GM12878 (cell line): ENCODE measurements around the gene ZBTB44. TPM values are rescaled to one million over a fixed set of nuclear protein-coding genes. Genes with fewer than 3 reads are reported as not detected.

Experiments used
- ATAC-seq: fragments of 200-7000 bp; cut with Tn5 transposase; 3 replicates; pipeline ENCODE4 v1.9.1; 2020; ENCODE audit warnings: mild to moderate bottlenecking, moderate library complexity
- BruUV-seq: library from RNA; stranded (reverse); fragments of 400-500 nt; replicated peaks from 2 replicates; lab custom pipeline; 2021; lab: Mats Ljungman, UMichigan
- CTCF ChIA-PET: fragments of 300-600 bp; sonication (Branson Sonifier 250); formaldehyde crosslinking; extraction: SDS; loops from one replicate; lab custom pipeline; 2021; ENCODE audit warnings: inconsistent platforms; lab: Yijun Ruan, JAX
- POLR2A ChIA-PET: fragments of 350-600 bp; formaldehyde crosslinking; extraction: SDS; loops from one replicate; lab custom pipeline; 2021; ENCODE audit warnings: inconsistent platforms; lab: Charles Lee
- RAD21 ChIA-PET: fragments of 300-600 bp; sonication (Branson Sonifier 250); formaldehyde crosslinking; loops from one replicate; lab custom pipeline; 2023; ENCODE audit warnings: antibody characterized with exemption; ENCODE audit not compliant: unreplicated experiment; lab: Charles Lee
- SMC1A ChIA-PET: fragments of 300-600 bp; sonication (Branson Sonifier 250); formaldehyde crosslinking; loops from one replicate; lab custom pipeline; 2023; ENCODE audit not compliant: unreplicated experiment, uncharacterized antibody; lab: Charles Lee
- DNase-seq: peaks from one replicate; pipeline ENCODE4 v3.0.0-alpha.2; 2011; ENCODE audit warnings: low read depth, low spot score
- FAIRE-seq: peaks from 3 replicates; lab custom pipeline; 2011; peaks lifted over from hg19 to GRCh38; lab: Jason Lieb, UNC
- H2AFZ ChIP-seq: 2 replicates; pipeline ENCODE4 v1.6.0; 2011; ENCODE audit warnings: low read depth, low read length, control low read depth; ENCODE audit not compliant: control insufficient read depth
- H3K27ac ChIP-seq: 2 replicates; pipeline ENCODE4 v1.5.1; 2011; ENCODE audit warnings: control low read depth; ENCODE audit not compliant: control insufficient read depth, insufficient read depth
- H3K27me3 ChIP-seq, 2 experiments: replicated peaks in 1 of 2; 2 replicates each; pipeline versions ENCODE4 v1.6.0 to v1.6.1; 2011; ENCODE audit warnings: low read length in 1 of 2; ENCODE audit not compliant: control insufficient read depth in 2 of 2, insufficient read depth in 2 of 2
- H3K36me3 ChIP-seq, 2 experiments: 2 replicates each; pipeline ENCODE4 v1.5.1; 2011; ENCODE audit warnings: low read length in 1 of 2; ENCODE audit not compliant: control insufficient read depth in 2 of 2, insufficient read depth in 2 of 2
- H3K4me1 ChIP-seq: 2 replicates; pipeline ENCODE4 v1.6.1; 2011; ENCODE audit warnings: mild to moderate bottlenecking, low read length, moderate library complexity, mixed read lengths; ENCODE audit not compliant: control insufficient read depth, insufficient read depth
- H3K4me2 ChIP-seq: 2 replicates; pipeline ENCODE4 v1.6.0; 2011; ENCODE audit warnings: control low read depth; ENCODE audit not compliant: control insufficient read depth, insufficient read depth
- H3K4me3 ChIP-seq: fragments of 200-600 bp; sonication (generic); 2 replicates; pipeline ENCODE4 v1.5.1; 2016
- H3K79me2 ChIP-seq: 2 replicates; pipeline ENCODE4 v1.6.0; 2011; ENCODE audit warnings: low read length; ENCODE audit not compliant: control insufficient read depth, insufficient read depth
- H3K9ac ChIP-seq: 2 replicates; pipeline ENCODE4 v1.8.0; 2011; ENCODE audit warnings: low read length, control low read depth, mixed read lengths; ENCODE audit not compliant: control insufficient read depth, insufficient read depth
- H3K9me3 ChIP-seq: replicated peaks from 3 replicates; pipeline ENCODE4 v1.5.1; 2011; ENCODE audit warnings: mild to moderate bottlenecking, low read length; ENCODE audit not compliant: control insufficient read depth, insufficient read depth
- H4K20me1 ChIP-seq: 2 replicates; pipeline ENCODE4 v1.6.0; 2011; ENCODE audit not compliant: control insufficient read depth, insufficient read depth
- ATF7 ChIP-seq: fragments of 450-650 bp; IDR thresholded peaks from 2 replicates; pipeline ENCODE4 v1.6.1; 2016; ENCODE audit warnings: low read depth, mild to moderate bottlenecking
- CHD1 ChIP-seq: IDR thresholded peaks from 2 replicates; pipeline ENCODE4 v1.6.1; 2012; ENCODE audit warnings: low read depth, low read length, improper control_type of control experiment
- EED ChIP-seq: sonication (generic); IDR thresholded peaks from 2 replicates; pipeline ENCODE4 v1.6.1; 2016; ENCODE audit warnings: antibody characterized with exemption, low read depth
- EP300 ChIP-seq, 2 experiments: fragments of 150-350 bp in 1 of 2; IDR thresholded peaks; 2 replicates each; pipeline ENCODE4 v1.6.1; 2011 to 2012; ENCODE audit warnings: low read depth in 2 of 2, low read length in 2 of 2, borderline replicate concordance in 1 of 2, improper control_type of control experiment in 1 of 2, inconsistent platforms in 1 of 2; ENCODE audit not compliant: control insufficient read depth in 1 of 2
- HCFC1 ChIP-seq: fragments of 150-350 bp; IDR thresholded peaks from 2 replicates; pipeline ENCODE4 v1.6.1; 2014; ENCODE audit warnings: low read length
- IKZF1 ChIP-seq: fragments of 450-650 bp; conservative IDR thresholded peaks from 2 replicates; pipeline ENCODE4 v1.6.1; 2017; ENCODE audit warnings: antibody characterized with exemption, mild to moderate bottlenecking
- IKZF2 ChIP-seq, 2 experiments: fragments of 450-650 bp; IDR thresholded peaks; 2 replicates each; pipeline ENCODE4 v1.6.1; 2017; ENCODE audit warnings: mild to moderate bottlenecking in 2 of 2, moderate library complexity in 2 of 2
- IRF4 ChIP-seq: IDR thresholded peaks from 2 replicates; pipeline ENCODE4 v1.6.1; 2011; ENCODE audit warnings: low read depth, low read length
- JUNB ChIP-seq: IDR thresholded peaks from 2 replicates; pipeline ENCODE4 v1.6.1; 2016; ENCODE audit warnings: antibody characterized with exemption, mild to moderate bottlenecking
- JUND ChIP-seq: IDR thresholded peaks from 2 replicates; pipeline ENCODE4 v1.6.1; 2012; ENCODE audit warnings: low read depth, mild to moderate bottlenecking, low read length, improper control_type of control experiment, moderate library complexity
- PAX8 ChIP-seq: fragments of 450-650 bp; IDR thresholded peaks from 2 replicates; pipeline ENCODE4 v1.6.1; 2017; ENCODE audit warnings: mild to moderate bottlenecking, moderate library complexity
- RUNX3 ChIP-seq: IDR thresholded peaks from 2 replicates; pipeline ENCODE4 v1.6.1; 2012; ENCODE audit warnings: low read length, inconsistent platforms
- SPI1 ChIP-seq: IDR thresholded peaks from 2 replicates; pipeline ENCODE4 v1.6.1; 2011; ENCODE audit warnings: low read depth, mild to moderate bottlenecking, low read length, moderate library complexity, borderline replicate concordance; ENCODE audit not compliant: insufficient read depth
- YBX1 ChIP-seq: fragments of 450-650 bp; IDR thresholded peaks from 2 replicates; pipeline ENCODE4 v1.6.1; 2016; ENCODE audit warnings: antibody characterized with exemption
- ZNF217 ChIP-seq: fragments of 450-650 bp; IDR thresholded peaks from 2 replicates; pipeline ENCODE4 v1.6.1; 2017; ENCODE audit warnings: antibody characterized with exemption, mild to moderate bottlenecking
- WGBS: methylation state at CpG from one replicate; pipeline ENCODE4 v1.1.6; 2016; ENCODE audit warnings: low lambda C conversion rate; ENCODE audit not compliant: insufficient replicate concordance, insufficient coverage; ENCODE audit errors: missing lambda C conversion rate; 5-methylcytosine and 5-hydroxymethylcytosine counted together
- in situ Hi-C: fragments of 300-500 bp; cut with MboI; formaldehyde crosslinking; loops from 9 replicates; pipeline ENCODE4 v1.14.3; 2018; ENCODE audit warnings: mixed read lengths
- intact Hi-C: fragments of 100-400 bp; cut with micrococcal nuclease; formaldehyde crosslinking; loops from one replicate; pipeline ENCODE4 v1.14.2; 2022; ENCODE audit not compliant: unreplicated experiment
- polyA plus RNA-seq, 11 experiments: library from polyadenylated mRNA; depleted of rRNA in 4 of 11; unstranded in 6 of 11; stranded (reverse) in 5 of 11; fragments of >200 nt; fragmentation: Nextera tagmentation in 4 of 11; fragmentation: Illumina TruSeq in 1 of 11; extraction: Ambion mirVana in 4 of 11; extraction: Trizol in 1 of 11; gene quantifications; 1 replicate in 1 of 11; 2 replicates in 10 of 11; pipeline versions ENCODE4 v1.2.1 to v1.2.3, GENCODE V29; 2011 to 2016; ENCODE audit warnings: inconsistent platforms in 2 of 11, missing spikeins in 2 of 11, low read depth in 1 of 11
- total RNA-seq, 4 experiments: library from RNA; depleted of rRNA in 3 of 4; stranded (reverse); fragments of >200 nt in 3 of 4; fragmentation: Illumina TruSeq in 1 of 4; extraction: Trizol in 1 of 4; gene quantifications; 2 replicates each; pipeline versions ENCODE4 v1.2.1 to v1.2.3, GENCODE V29; 2013 to 2021
- TF ChIP-seq, protein P1 (sequence below): IDR thresholded peaks from 2 replicates; pipeline ENCODE4 v1.6.1; 2012; ENCODE audit warnings: low read depth, low read length, improper control_type of control experiment
- TF ChIP-seq, protein P2 (sequence below): fragments of 450-650 bp; IDR thresholded peaks from 2 replicates; pipeline ENCODE4 v1.6.1; 2016; ENCODE audit warnings: mild to moderate bottlenecking
- TF ChIP-seq, protein P3 (sequence below): fragments of 450-650 bp; IDR thresholded peaks from 2 replicates; pipeline ENCODE4 v1.6.1; 2017; ENCODE audit warnings: mild to moderate bottlenecking
- TF ChIP-seq, protein P4 (sequence below): fragments of 450-650 bp; IDR thresholded peaks from 2 replicates; pipeline ENCODE4 v1.6.1; 2017; ENCODE audit warnings: low read depth, mild to moderate bottlenecking, moderate library complexity

ZBTB44 gene
- total and polyA plus RNA-seq, 10 of the 15 experiments (the other 5 are each of a cell fraction or from before 2014, with no cell fraction given): 2.8 to 38.2 (median 12.2) TPM

DNA sequence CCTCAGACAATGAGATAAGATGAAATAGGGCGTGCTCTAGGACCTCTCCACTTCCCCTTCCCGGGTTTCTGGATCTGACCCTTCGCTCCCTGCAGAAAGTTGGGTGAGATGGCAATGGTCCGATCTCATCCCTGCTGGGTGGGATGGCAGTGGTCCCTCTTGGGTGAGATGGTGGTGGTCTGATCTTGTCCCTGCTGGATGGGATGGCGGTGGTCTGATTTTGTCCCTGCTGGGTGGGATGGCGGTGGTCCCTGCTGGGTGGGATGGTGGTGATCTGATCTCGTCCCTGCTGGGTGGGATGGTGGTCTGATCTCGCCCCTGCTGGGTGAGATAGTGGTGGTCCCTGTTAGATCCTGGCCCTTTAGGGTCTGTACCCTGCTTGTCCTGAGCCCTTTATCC, 133.8 kb downstream of the ZBTB44 start (continued):
- TF ChIP-seq YBX1 (no peak), RUNX3 (no peak), HCFC1 (no peak)

DNA sequence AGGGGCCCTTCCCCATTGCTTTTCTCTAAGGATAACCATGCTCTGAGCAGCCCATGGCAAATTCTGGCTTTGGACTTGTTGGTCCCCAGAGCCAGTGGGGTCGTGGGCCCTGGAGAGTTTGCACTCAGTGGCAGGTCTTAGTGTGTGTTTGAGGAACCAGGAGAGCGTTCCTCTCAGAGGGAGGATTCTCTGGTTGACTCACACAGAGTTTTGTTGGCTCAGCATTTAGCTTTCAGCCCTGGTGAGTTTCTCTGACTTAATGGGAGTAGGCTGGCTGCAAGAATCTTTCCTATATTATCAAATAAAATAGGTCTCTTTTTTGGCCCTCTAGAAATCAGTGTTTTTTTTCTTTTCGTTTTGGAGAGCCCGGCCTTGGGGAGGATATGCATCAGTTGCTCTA, 134.2 kb downstream of the ZBTB44 start:
- Histone ChIP-seq H2AFZ (no peak overlapping the region), H3K9me3 (no peaks in the 10 kb centered on the region), H4K20me1 (no peaks in the 10 kb centered on the region), H3K4me1 (peaks cover 35% of the 10 kb centered on the region), H3K79me2 (no peaks in the 10 kb centered on the region), H3K27me3 (no peaks in the 10 kb centered on the region), H3K36me3 (no peaks in the 10 kb centered on the region), H3K27ac (no peak overlapping the region), H3K9ac (no peak overlapping the region), H3K4me3 (no peak overlapping the region), H3K4me2 (peak overlapping the region; percentile 69)
- no TSS peak for BruUV-seq
- ATAC-seq (peak; percentile 66), FAIRE-seq (no peak), DNase-seq (no peak)
- in situ Hi-C loops: no loop called here
- CTCF ChIA-PET: no interaction called here
- intact Hi-C loops: loop anchor here (5.0 kb wide), 1 partner anchor 33 kb away; no protein-coding TSS in a partner anchor
- POLR2A ChIA-PET: interaction anchor here (0.6 to 1.1 kb wide), 2 partner anchors 20 to 219 kb away, joined by 3 read pairs; no protein-coding TSS in a partner anchor
- RAD21 ChIA-PET: interaction anchor here (2.4 kb wide), 1 partner anchor 29 kb away, joined by 17 read pairs; no protein-coding TSS in a partner anchor
- SMC1A ChIA-PET: interaction anchor here (1.1 to 5.2 kb wide), 4 partner anchors 12 to 150 kb away, joined by 3 to 37 read pairs (median 4); no protein-coding TSS in a partner anchor
- 2% methylated on average over 4 of the region's 4 CpGs for WGBS
- TF ChIP-seq, protein P1, sequence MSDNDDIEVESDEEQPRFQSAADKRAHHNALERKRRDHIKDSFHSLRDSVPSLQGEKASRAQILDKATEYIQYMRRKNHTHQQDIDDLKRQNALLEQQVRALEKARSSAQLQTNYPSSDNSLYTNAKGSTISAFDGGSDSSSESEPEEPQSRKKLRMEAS: no peak
- TF ChIP-seq, protein P2, sequence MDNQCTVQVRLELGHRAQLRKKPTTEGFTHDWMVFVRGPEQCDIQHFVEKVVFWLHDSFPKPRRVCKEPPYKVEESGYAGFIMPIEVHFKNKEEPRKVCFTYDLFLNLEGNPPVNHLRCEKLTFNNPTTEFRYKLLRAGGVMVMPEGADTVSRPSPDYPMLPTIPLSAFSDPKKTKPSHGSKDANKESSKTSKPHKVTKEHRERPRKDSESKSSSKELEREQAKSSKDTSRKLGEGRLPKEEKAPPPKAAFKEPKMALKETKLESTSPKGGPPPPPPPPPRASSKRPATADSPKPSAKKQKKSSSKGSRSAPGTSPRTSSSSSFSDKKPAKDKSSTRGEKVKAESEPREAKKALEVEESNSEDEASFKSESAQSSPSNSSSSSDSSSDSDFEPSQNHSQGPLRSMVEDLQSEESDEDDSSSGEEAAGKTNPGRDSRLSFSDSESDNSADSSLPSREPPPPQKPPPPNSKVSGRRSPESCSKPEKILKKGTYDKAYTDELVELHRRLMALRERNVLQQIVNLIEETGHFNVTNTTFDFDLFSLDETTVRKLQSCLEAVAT: no peak
- TF ChIP-seq ATF7: no peak
- TF ChIP-seq, protein P3, sequence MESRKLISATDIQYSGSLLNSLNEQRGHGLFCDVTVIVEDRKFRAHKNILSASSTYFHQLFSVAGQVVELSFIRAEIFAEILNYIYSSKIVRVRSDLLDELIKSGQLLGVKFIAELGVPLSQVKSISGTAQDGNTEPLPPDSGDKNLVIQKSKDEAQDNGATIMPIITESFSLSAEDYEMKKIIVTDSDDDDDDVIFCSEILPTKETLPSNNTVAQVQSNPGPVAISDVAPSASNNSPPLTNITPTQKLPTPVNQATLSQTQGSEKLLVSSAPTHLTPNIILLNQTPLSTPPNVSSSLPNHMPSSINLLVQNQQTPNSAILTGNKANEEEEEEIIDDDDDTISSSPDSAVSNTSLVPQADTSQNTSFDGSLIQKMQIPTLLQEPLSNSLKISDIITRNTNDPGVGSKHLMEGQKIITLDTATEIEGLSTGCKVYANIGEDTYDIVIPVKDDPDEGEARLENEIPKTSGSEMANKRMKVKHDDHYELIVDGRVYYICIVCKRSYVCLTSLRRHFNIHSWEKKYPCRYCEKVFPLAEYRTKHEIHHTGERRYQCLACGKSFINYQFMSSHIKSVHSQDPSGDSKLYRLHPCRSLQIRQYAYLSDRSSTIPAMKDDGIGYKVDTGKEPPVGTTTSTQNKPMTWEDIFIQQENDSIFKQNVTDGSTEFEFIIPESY: no peak
- no peak for TF ChIP-seq ZNF217
- peak; percentile 71; the same call in 1 of the 2 replicates for TF ChIP-seq IRF4
- TF ChIP-seq EED: 0 out of 2 replicates have a peak, but pooled peaks have one; percentile 50
- TF ChIP-seq JUND: 0 out of 2 replicates have a peak, but pooled peaks have one; percentile 22
- peak; percentile 23 to 35; a peak in 2 of 4 replicates for TF ChIP-seq IKZF2 (IDR thresholded peaks at IDR 0.05)
- TF ChIP-seq, protein P4, sequence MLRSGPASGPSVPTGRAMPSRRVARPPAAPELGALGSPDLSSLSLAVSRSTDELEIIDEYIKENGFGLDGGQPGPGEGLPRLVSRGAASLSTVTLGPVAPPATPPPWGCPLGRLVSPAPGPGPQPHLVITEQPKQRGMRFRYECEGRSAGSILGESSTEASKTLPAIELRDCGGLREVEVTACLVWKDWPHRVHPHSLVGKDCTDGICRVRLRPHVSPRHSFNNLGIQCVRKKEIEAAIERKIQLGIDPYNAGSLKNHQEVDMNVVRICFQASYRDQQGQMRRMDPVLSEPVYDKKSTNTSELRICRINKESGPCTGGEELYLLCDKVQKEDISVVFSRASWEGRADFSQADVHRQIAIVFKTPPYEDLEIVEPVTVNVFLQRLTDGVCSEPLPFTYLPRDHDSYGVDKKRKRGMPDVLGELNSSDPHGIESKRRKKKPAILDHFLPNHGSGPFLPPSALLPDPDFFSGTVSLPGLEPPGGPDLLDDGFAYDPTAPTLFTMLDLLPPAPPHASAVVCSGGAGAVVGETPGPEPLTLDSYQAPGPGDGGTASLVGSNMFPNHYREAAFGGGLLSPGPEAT: no peak
- TF ChIP-seq IKZF1: 0 out of 2 replicates have a peak, but pooled peaks have one; percentile 9
- peak; percentile 62; the same call in 1 of the 2 replicates for TF ChIP-seq SPI1
- no peak for TF ChIP-seq CHD1
- TF ChIP-seq EP300 (IDR thresholded peaks at IDR 0.05; ENCODE audit: borderline replicate concordance in 1 of 2, control insufficient read depth in 1 of 2, low read depth in 2 of 2, low read length in 2 of 2): 0 out of 4 replicates have a peak, but pooled peaks of 1 of the 2 experiments have one; percentile 31
- TF ChIP-seq PAX8: no peak
- TF ChIP-seq JUNB: 0 out of 2 replicates have a peak, but pooled peaks have one; percentile 34
